ENCODE data around the gene CST3.

- TF ChIP-seq, protein P1, sequence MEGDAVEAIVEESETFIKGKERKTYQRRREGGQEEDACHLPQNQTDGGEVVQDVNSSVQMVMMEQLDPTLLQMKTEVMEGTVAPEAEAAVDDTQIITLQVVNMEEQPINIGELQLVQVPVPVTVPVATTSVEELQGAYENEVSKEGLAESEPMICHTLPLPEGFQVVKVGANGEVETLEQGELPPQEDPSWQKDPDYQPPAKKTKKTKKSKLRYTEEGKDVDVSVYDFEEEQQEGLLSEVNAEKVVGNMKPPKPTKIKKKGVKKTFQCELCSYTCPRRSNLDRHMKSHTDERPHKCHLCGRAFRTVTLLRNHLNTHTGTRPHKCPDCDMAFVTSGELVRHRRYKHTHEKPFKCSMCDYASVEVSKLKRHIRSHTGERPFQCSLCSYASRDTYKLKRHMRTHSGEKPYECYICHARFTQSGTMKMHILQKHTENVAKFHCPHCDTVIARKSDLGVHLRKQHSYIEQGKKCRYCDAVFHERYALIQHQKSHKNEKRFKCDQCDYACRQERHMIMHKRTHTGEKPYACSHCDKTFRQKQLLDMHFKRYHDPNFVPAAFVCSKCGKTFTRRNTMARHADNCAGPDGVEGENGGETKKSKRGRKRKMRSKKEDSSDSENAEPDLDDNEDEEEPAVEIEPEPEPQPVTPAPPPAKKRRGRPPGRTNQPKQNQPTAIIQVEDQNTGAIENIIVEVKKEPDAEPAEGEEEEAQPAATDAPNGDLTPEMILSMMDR (IDR thresholded peaks at IDR 0.05), result no peak
- TF ChIP-seq EP300 (IDR thresholded peaks at IDR 0.05) (no peak), POLR2AphosphoS5 (IDR thresholded peaks at IDR 0.05) (no peak), POLR2A (IDR thresholded peaks at IDR 0.05) (no peak)
Measured at GRCh38 chr20:23608251-23608846, 29.4 kb downstream of the CST3 start.

Data from gastroesophageal sphincter (tissue), 3 donors.